K562 (cell line): ENCODE results near the gene HIGD1C. TPM values are rescaled to one million over a fixed set of nuclear protein-coding genes. Genes with fewer than 3 reads are reported as not detected.

ENCODE experiments used
- ATAC-seq: fragments of 200-7000 bp; cut with Tn5 transposase; 3 replicates; pipeline ENCODE4 v1.9.1; 2020; ENCODE audit warnings: moderate library complexity
- BruUV-seq: library from RNA; stranded (reverse); fragments of 400-500 nt; replicated peaks from 2 replicates; lab custom pipeline; 2021; lab: Mats Ljungman, UMichigan
- CTCF ChIA-PET: fragments of 300-600 bp; formaldehyde crosslinking; extraction: SDS; loops from one replicate; lab custom pipeline; 2021; ENCODE audit warnings: low intra/inter-chr PET ratio; lab: Yijun Ruan, JAX
- POLR2A ChIA-PET: fragments of 300-600, 350-650 bp; sonication (Branson Sonifier 250); formaldehyde crosslinking; extraction: SDS; loops from one replicate; lab custom pipeline; 2021; ENCODE audit warnings: antibody characterized with exemption, inconsistent platforms; lab: Yijun Ruan, JAX
- DNase-seq, 4 experiments: peaks; one replicate each; pipeline versions ENCODE4 v3.0.0 to v3.0.0-alpha.2; 2011 to 2018; ENCODE audit warnings: low spot score in 3 of 4, mixed read lengths in 3 of 4; ENCODE audit errors: extremely low read depth in 1 of 4
- FAIRE-seq: peaks from 2 replicates; lab custom pipeline; 2011; peaks lifted over from hg19 to GRCh38; lab: Jason Lieb, UNC
- H2AFZ ChIP-seq: 2 replicates; pipeline ENCODE4 v1.6.0; 2011; ENCODE audit warnings: low read depth, low read length, control low read depth, inconsistent platforms
- H3K27ac ChIP-seq: fragments of 200-600 bp; 3 replicates; pipeline ENCODE4 v1.8.0; 2011; ENCODE audit warnings: low read depth, mild to moderate bottlenecking, control low read depth, inconsistent platforms, low read length, moderate library complexity, mixed read lengths; ENCODE audit errors: extremely low read depth
- H3K27me3 ChIP-seq, 2 experiments: fragments of 300-600 bp in 1 of 2; 2 replicates in 1 of 2; 3 replicates in 1 of 2; pipeline versions ENCODE4 v1.6.0 to v1.8.0; 2011; ENCODE audit warnings: inconsistent platforms in 2 of 2, low read length in 2 of 2, mild to moderate bottlenecking in 1 of 2, mixed read lengths in 1 of 2, moderate library complexity in 1 of 2; ENCODE audit not compliant: control insufficient read depth in 2 of 2, insufficient read depth in 2 of 2
- H3K36me3 ChIP-seq: fragments of 300-600 bp; 3 replicates; pipeline ENCODE4 v1.8.0; 2011; ENCODE audit warnings: mild to moderate bottlenecking, low read length, inconsistent platforms; ENCODE audit not compliant: control insufficient read depth, insufficient read depth
- H3K4me1 ChIP-seq, 2 experiments: fragments of 200-600 bp in 1 of 2; replicated peaks in 1 of 2; 2 replicates in 1 of 2; 3 replicates in 1 of 2; pipeline versions ENCODE4 v1.5.1 to v1.8.0; 2011; ENCODE audit warnings: inconsistent platforms in 2 of 2, low read length in 2 of 2, mild to moderate bottlenecking in 1 of 2, mixed read lengths in 1 of 2, moderate library complexity in 1 of 2; ENCODE audit not compliant: control insufficient read depth in 2 of 2, insufficient read depth in 2 of 2
- H3K4me2 ChIP-seq: 2 replicates; pipeline ENCODE4 v1.6.1; 2011; ENCODE audit warnings: low read length, control low read depth, inconsistent platforms, mixed read lengths; ENCODE audit not compliant: insufficient read depth
- H3K4me3 ChIP-seq: fragments of 200-600 bp; sonication (generic), shearing (Covaris generic); 2 replicates; pipeline ENCODE4 v1.5.1; 2016; ENCODE audit warnings: control low read depth, inconsistent platforms
- H3K79me2 ChIP-seq: fragments of 200-600 bp; 3 replicates; pipeline ENCODE4 v1.8.0; 2011; ENCODE audit warnings: low read length, inconsistent platforms; ENCODE audit not compliant: control insufficient read depth, insufficient read depth
- H3K9ac ChIP-seq, 2 experiments: 2 replicates each; pipeline versions ENCODE4 v1.6.0 to v1.6.1; 2011; ENCODE audit warnings: low read depth in 2 of 2, low read length in 2 of 2, control low read depth in 1 of 2, inconsistent platforms in 1 of 2, mild to moderate bottlenecking in 1 of 2, mixed read lengths in 1 of 2; ENCODE audit not compliant: insufficient read depth in 1 of 2
- H3K9me1 ChIP-seq: one replicate; pipeline ENCODE4 v1.6.0; 2011; ENCODE audit warnings: inconsistent platforms, mild to moderate bottlenecking, low read length, moderate library complexity; ENCODE audit not compliant: control insufficient read depth, insufficient read depth
- H3K9me3 ChIP-seq: replicated peaks from 2 replicates; pipeline ENCODE4 v1.5.1; 2011; ENCODE audit warnings: low read depth, low read length, inconsistent platforms; ENCODE audit not compliant: control insufficient read depth, insufficient read depth
- H4K20me1 ChIP-seq: replicated peaks from 2 replicates; pipeline ENCODE4 v1.6.1; 2011; ENCODE audit warnings: low read length, inconsistent platforms, mixed read lengths; ENCODE audit not compliant: control insufficient read depth, insufficient read depth
- BDP1 ChIP-seq: IDR thresholded peaks from 3 replicates; pipeline ENCODE4 v1.6.1; 2011; ENCODE audit not compliant: insufficient read length, insufficient read depth
- CBX2 ChIP-seq: fragments of 200-600 bp; sonication (generic); IDR thresholded peaks from one replicate; pipeline ENCODE4 v1.6.1; 2012; ENCODE audit warnings: mild to moderate bottlenecking, low read length, inconsistent platforms; ENCODE audit not compliant: insufficient read depth, poor library complexity, severe bottlenecking
- FOXK2 ChIP-seq, 2 experiments: fragments of 450-650 bp; IDR thresholded peaks in 1 of 2; conservative IDR thresholded peaks in 1 of 2; 2 replicates each; pipeline ENCODE4 v1.6.1; 2016; ENCODE audit warnings: low read depth in 2 of 2, mild to moderate bottlenecking in 1 of 2
- GABPB1 ChIP-seq: sonication (generic); formaldehyde crosslinking; IDR thresholded peaks from 2 replicates; pipeline ENCODE4 v1.8.0; 2022; ENCODE audit warnings: mild to moderate bottlenecking, missing genetic modification reagents
- GTF2F1 ChIP-seq: IDR thresholded peaks from 2 replicates; pipeline ENCODE4 v1.6.1; 2011; ENCODE audit warnings: low read depth, low read length, improper control_type of control experiment
- RBM17 ChIP-seq: fragments of 200-400 bp; formaldehyde crosslinking; IDR thresholded peaks from 2 replicates; pipeline ENCODE4 v1.6.1; 2017; ENCODE audit warnings: low read depth, mild to moderate bottlenecking, low read length, borderline replicate concordance
- SRF ChIP-seq, 2 experiments: fragments of 250-450, 450-650 bp in 1 of 2; sonication (Bioruptor Pico) in 1 of 2; sonication (generic) in 1 of 2; formaldehyde crosslinking; IDR thresholded peaks; 2 replicates each; pipeline versions ENCODE4 v1.5.0 to v1.5.1; 2020 to 2022; ENCODE audit warnings: mild to moderate bottlenecking in 1 of 2, missing genetic modification reagents in 1 of 2
- TEAD1 ChIP-seq, 2 experiments: fragments of 450-650 bp in 1 of 2; sonication (generic) in 1 of 2; formaldehyde crosslinking; IDR thresholded peaks; 2 replicates each; pipeline versions ENCODE4 v1.4.0 to v1.8.0; 2020 to 2022; ENCODE audit warnings: mild to moderate bottlenecking in 2 of 2, missing genetic modification reagents in 1 of 2
- TRIM24 ChIP-seq, 2 experiments: fragments of 450-650 bp; IDR thresholded peaks; 2 replicates each; pipeline ENCODE4 v1.6.1; 2016
- U2AF1 ChIP-seq: fragments of 200-400 bp; formaldehyde crosslinking; optimal IDR thresholded peaks from 2 replicates; pipeline ENCODE3; 2017; ENCODE audit warnings: mild to moderate bottlenecking, low read depth, low read length, moderate library complexity
- ZBTB7A ChIP-seq: IDR thresholded peaks from 2 replicates; pipeline ENCODE4 v1.6.1; 2011; ENCODE audit warnings: low read depth, mild to moderate bottlenecking, low read length, moderate library complexity, borderline replicate concordance; ENCODE audit not compliant: control insufficient read depth
- ZC3H8 ChIP-seq: fragments of 450-650 bp; IDR thresholded peaks from 2 replicates; pipeline ENCODE4 v1.6.1; 2017
- ZHX1 ChIP-seq: fragments of 150-350 bp; conservative IDR thresholded peaks from 2 replicates; pipeline ENCODE4 v1.6.1; 2014; ENCODE audit warnings: low read length
- WGBS: fragments of 100-300 bp; shearing (Covaris generic); methylation state at CpG from one replicate; pipeline ENCODE4 v1.1.6; 2016; ENCODE audit warnings: low coverage, mixed read lengths; ENCODE audit not compliant: insufficient coverage; ENCODE audit errors: missing lambda C conversion rate; 5-methylcytosine and 5-hydroxymethylcytosine counted together
- in situ Hi-C: fragments of 300-500 bp; cut with MboI; formaldehyde crosslinking; loops from 4 replicates; pipeline ENCODE4 v1.15.0; 2018; ENCODE audit warnings: inconsistent platforms, mixed read lengths
- intact Hi-C: fragments of 100-400 bp; cut with micrococcal nuclease; formaldehyde crosslinking; loops from 2 replicates; pipeline ENCODE4 v1.14.2; 2022
- polyA plus RNA-seq, 8 experiments: library from polyadenylated mRNA; depleted of rRNA in 4 of 8; stranded (reverse) in 5 of 8; unstranded in 3 of 8; fragments of >200 nt; fragmentation: Nextera tagmentation in 2 of 8; fragmentation: Illumina TruSeq in 1 of 8; extraction: Ambion mirVana in 2 of 8; extraction: Trizol in 1 of 8; gene quantifications; 2 replicates each; pipeline versions ENCODE4 v1.2.1 to v1.2.3, GENCODE V29; 2011 to 2014; ENCODE audit warnings: inconsistent platforms in 1 of 8, missing spikeins in 1 of 8
- total RNA-seq, 7 experiments: library from RNA; depleted of rRNA in 6 of 7; stranded (reverse); fragments of >200 nt in 6 of 7; fragmentation: Illumina TruSeq in 2 of 7; extraction: Trizol in 2 of 7; gene quantifications; 2 replicates each; pipeline versions ENCODE4 v1.2.1 to v1.2.3, GENCODE V29; 2011 to 2021; ENCODE audit warnings: low replicate concordance in 1 of 7

The HIGD1C gene
- total and polyA plus RNA-seq, 9 of the 15 experiments (the other 6 are each of a cell fraction or from before 2014, with no cell fraction given) = not detected

GRCh38 chr12:50990791-50991190, 38.4 kb downstream of the HIGD1C start (continued):
- TF ChIP-seq ZHX1 (no peak), U2AF1 (no peak), GTF2F1 (no peak), TEAD1 (CRISPR knock-in tag; IDR thresholded peaks at IDR 0.05) (no peak)

GRCh38 chr12:50991291-50991690, 38.9 kb downstream of the HIGD1C start:
- ChIA-PET CTCF (no interaction called here), POLR2A (interaction anchor here (0.6 to 1.8 kb wide), 2 partner anchors 17 to 507 kb away, joined by 3 read pairs; no protein-coding TSS in a partner anchor)
- no peaks in the 10 kb centered on the region for H3K4me1 ChIP-seq
- H3K27me3 ChIP-seq = no peaks in the 10 kb centered on the region
- H3K27ac ChIP-seq = no peak overlapping the region
- no peak for ATAC-seq
- H3K36me3 ChIP-seq = peaks cover 81% of the 10 kb centered on the region
- H2AFZ ChIP-seq = no peak overlapping the region
- in situ Hi-C loops = no loop called here
- no peak overlapping the region for H3K9ac ChIP-seq
- H3K9me1 ChIP-seq = no peaks in the 10 kb centered on the region
- no peaks in the 10 kb centered on the region for H3K9me3 ChIP-seq
- intact Hi-C loops = no loop called here
- WGBS = 85% methylated on average over 6 of the region's 6 CpGs
- TF ChIP-seq CBX2 = no peak
- TF ChIP-seq SRF (CRISPR knock-in tag; IDR thresholded peaks at IDR 0.05) = no peak
- TF ChIP-seq ZBTB7A = no peak
- no peak for TF ChIP-seq BDP1
- no peak for TF ChIP-seq FOXK2 (conservative IDR thresholded peaks at IDR 0.05 in 1 of 2, IDR thresholded peaks at IDR 0.05 in 1 of 2; ENCODE audit: low read depth in 2 of 2)
- no peak for TF ChIP-seq TRIM24 (IDR thresholded peaks at IDR 0.05)
- no peak for TF ChIP-seq ZC3H8
- no peak for TF ChIP-seq GABPB1 (CRISPR knock-in tag)
- TF ChIP-seq RBM17 = no peak
- no peaks in the 10 kb centered on the region for H4K20me1 ChIP-seq
- H3K79me2 ChIP-seq = no peaks in the 10 kb centered on the region
- DNase-seq = no peak
- no peak for FAIRE-seq
- BruUV-seq = no TSS peak
- no peak overlapping the region for H3K4me2 ChIP-seq
- no peak overlapping the region for H3K4me3 ChIP-seq
